ENCODE data around the gene CD1C.

DNA sequence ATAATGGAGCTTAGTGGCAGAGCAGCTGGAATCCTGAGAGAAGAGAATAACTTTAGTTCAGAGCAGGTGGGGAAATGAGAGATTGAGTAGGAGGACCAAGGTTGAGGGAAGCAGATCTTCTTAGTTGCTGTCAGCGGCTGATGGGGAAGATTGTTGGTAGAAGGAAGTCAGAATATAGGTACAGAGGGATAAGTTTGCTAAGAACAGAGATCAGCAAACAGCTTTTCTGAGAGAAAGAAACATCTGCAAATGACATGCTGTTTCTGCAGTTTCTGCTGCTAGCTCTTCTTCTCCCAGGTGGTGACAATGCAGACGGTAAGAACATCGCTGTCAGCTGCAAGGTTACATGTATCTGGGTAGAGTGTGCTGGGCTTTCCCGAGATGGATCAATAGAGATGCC lies at the start of gene CD1C:
- TF ChIP-seq, protein P1, sequence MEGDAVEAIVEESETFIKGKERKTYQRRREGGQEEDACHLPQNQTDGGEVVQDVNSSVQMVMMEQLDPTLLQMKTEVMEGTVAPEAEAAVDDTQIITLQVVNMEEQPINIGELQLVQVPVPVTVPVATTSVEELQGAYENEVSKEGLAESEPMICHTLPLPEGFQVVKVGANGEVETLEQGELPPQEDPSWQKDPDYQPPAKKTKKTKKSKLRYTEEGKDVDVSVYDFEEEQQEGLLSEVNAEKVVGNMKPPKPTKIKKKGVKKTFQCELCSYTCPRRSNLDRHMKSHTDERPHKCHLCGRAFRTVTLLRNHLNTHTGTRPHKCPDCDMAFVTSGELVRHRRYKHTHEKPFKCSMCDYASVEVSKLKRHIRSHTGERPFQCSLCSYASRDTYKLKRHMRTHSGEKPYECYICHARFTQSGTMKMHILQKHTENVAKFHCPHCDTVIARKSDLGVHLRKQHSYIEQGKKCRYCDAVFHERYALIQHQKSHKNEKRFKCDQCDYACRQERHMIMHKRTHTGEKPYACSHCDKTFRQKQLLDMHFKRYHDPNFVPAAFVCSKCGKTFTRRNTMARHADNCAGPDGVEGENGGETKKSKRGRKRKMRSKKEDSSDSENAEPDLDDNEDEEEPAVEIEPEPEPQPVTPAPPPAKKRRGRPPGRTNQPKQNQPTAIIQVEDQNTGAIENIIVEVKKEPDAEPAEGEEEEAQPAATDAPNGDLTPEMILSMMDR (IDR thresholded peaks at IDR 0.05; ENCODE audit: extremely low read depth in 1 of 2, insufficient read depth in 1 of 2, low read depth in 1 of 2, low read length in 2 of 2): no peak
- TF ChIP-seq EZH2 (IDR thresholded peaks at IDR 0.05; ENCODE audit: borderline replicate concordance, low read depth, low read length, severe bottlenecking) (no peak), POLR2AphosphoS5 (IDR thresholded peaks at IDR 0.05; ENCODE audit: insufficient read depth, low read depth, low read length) (no peak), MAX (IDR thresholded peaks at IDR 0.05; ENCODE audit: insufficient read depth, insufficient read length) (no peak), POLR2A (IDR thresholded peaks at IDR 0.05; ENCODE audit: low read depth, low read length) (no peak)
